Activated naive CD8-positive, alpha-beta T cell treated with anti-CD3 and anti-CD28 coated beads, Interleukin-2, amount 10 ng/mL, durations not matched to agents 7 days and 5 days (primary cell): Measurements from ENCODE around the gene NYNRIN. TPM values are rescaled to one million over a fixed set of nuclear protein-coding genes. Genes with fewer than 3 reads are reported as not detected.

ENCODE experiments used
- ATAC-seq: fragments of 150-1000 bp; cut with Tn5 transposase; one replicate; pipeline ENCODE4 v1.10.0; 2021; ENCODE audit warnings: low read depth, moderate library complexity
- POLR2A ChIA-PET: fragments of 350-600 bp; sonication (Branson Sonifier 250); formaldehyde crosslinking; loops from one replicate; lab custom pipeline; 2021; ENCODE audit warnings: antibody characterized with exemption; lab: Charles Lee
- DNase-seq: peaks from one replicate; pipeline ENCODE4 v3.0.0; 2021
- H3K27ac Mint-ChIP-seq: one replicate; pipeline ENCODE4 v1.8.0; 2022; ENCODE audit warnings: mild to moderate bottlenecking, mixed read lengths
- H3K27me3 Mint-ChIP-seq: one replicate; pipeline ENCODE4 v1.8.0; 2022; ENCODE audit warnings: mild to moderate bottlenecking, moderate library complexity, mixed read lengths
- H3K36me3 Mint-ChIP-seq: one replicate; pipeline ENCODE4 v1.8.0; 2021; ENCODE audit warnings: mild to moderate bottlenecking, mixed read lengths
- H3K4me1 Mint-ChIP-seq: one replicate; pipeline ENCODE4 v1.8.0; 2021; ENCODE audit warnings: mixed read lengths
- H3K4me3 Mint-ChIP-seq: one replicate; pipeline ENCODE4 v1.8.0; 2022; ENCODE audit warnings: mild to moderate bottlenecking, moderate library complexity, mixed read lengths
- H3K9me3 Mint-ChIP-seq: one replicate; pipeline ENCODE4 v1.8.0; 2021; ENCODE audit warnings: mixed read lengths
- total RNA-seq, 2 experiments: library from RNA; stranded (reverse); gene quantifications; one replicate each; pipeline ENCODE4 v1.2.3, GENCODE V29; 2021

Gene NYNRIN
- total RNA-seq, 2 experiments from 2014 or later: 0.34 to 0.42 TPM

GRCh38 chr14:24415421-24416253 lies 16.8 kb downstream of the NYNRIN start:
- DNase-seq (no peak), ATAC-seq (no peak)
- no peaks in the 10 kb centered on the region for H3K4me1 Mint-ChIP-seq
- H3K9me3 Mint-ChIP-seq: no peaks in the 10 kb centered on the region
- peaks cover 17% of the 10 kb centered on the region for H3K27me3 Mint-ChIP-seq
- H3K27ac Mint-ChIP-seq: no peak overlapping the region
- POLR2A ChIA-PET: no interaction called here
- no peak overlapping the region for H3K4me3 Mint-ChIP-seq
- no peaks in the 10 kb centered on the region for H3K36me3 Mint-ChIP-seq

- DNase-seq: no peak
- Mint-ChIP-seq H3K27ac (no peak overlapping the region), H3K27me3 (peaks cover 18% of the 10 kb centered on the region), H3K36me3 (no peaks in the 10 kb centered on the region), H3K4me1 (no peaks in the 10 kb centered on the region), H3K9me3 (no peaks in the 10 kb centered on the region), H3K4me3 (no peak overlapping the region)
- POLR2A ChIA-PET: no interaction called here
- no peak for ATAC-seq
Measured at GRCh38 chr14:24416254-24416931, 17.6 kb downstream of the NYNRIN start.

DNA sequence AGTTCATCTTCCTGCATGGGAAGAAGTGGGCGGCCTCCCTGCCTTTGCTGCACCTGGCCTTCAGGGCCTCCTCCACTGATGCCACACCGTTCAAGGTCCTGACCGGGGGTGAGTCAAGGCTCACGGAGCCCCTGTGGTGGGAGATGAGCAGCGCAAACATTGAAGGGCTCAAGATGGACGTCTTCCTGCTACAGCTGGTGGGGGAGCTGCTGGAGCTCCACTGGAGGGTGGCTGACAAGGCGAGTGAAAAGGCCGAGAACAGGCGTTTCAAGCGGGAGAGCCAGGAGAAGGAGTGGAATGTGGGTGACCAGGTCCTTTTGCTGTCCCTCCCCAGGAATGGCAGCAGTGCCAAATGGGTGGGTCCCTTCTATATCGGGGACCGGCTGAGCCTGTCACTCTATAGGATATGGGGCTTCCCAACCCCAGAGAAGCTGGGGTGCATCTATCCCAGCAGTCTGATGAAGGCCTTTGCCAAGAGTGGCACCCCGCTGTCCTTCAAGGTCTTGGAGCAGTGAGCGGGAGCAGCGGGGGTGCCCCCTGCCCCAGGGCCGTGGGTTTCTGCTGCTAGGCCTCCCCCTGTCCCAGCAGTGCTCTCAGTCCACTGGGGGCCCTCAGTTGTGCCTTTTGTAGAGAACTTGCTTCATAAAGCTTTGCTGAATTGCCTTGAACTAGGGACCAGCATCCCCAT lies 18.3 kb downstream of the NYNRIN start:
- H3K36me3 Mint-ChIP-seq: no peaks in the 10 kb centered on the region
- no peak for ATAC-seq
- H3K9me3 Mint-ChIP-seq: no peaks in the 10 kb centered on the region
- H3K4me3 Mint-ChIP-seq: no peak overlapping the region
- peaks cover 18% of the 10 kb centered on the region for H3K27me3 Mint-ChIP-seq
- no peak overlapping the region for H3K27ac Mint-ChIP-seq
- DNase-seq: no peak
- POLR2A ChIA-PET: interaction anchor here (1.2 kb wide), 1 partner anchor 13 kb away, joined by 5 read pairs; the partner anchor contains the start of gene KHNYN
- H3K4me1 Mint-ChIP-seq: no peaks in the 10 kb centered on the region

GRCh38 chr14:24417832-24418491 lies 19.2 kb downstream of the NYNRIN start:
- no peaks in the 10 kb centered on the region for H3K36me3 Mint-ChIP-seq
- H3K27me3 Mint-ChIP-seq: peaks cover 18% of the 10 kb centered on the region
- DNase-seq (no peak), ATAC-seq (no peak)
- H3K9me3 Mint-ChIP-seq: no peaks in the 10 kb centered on the region
- POLR2A ChIA-PET: interaction anchor here (1.2 kb wide), 2 partner anchors 11 to 12 kb away, joined by 3 to 5 read pairs; partner anchors contain the start of gene KHNYN
- no peak overlapping the region for H3K4me3 Mint-ChIP-seq
- H3K27ac Mint-ChIP-seq: no peak overlapping the region
- no peaks in the 10 kb centered on the region for H3K4me1 Mint-ChIP-seq

DNA sequence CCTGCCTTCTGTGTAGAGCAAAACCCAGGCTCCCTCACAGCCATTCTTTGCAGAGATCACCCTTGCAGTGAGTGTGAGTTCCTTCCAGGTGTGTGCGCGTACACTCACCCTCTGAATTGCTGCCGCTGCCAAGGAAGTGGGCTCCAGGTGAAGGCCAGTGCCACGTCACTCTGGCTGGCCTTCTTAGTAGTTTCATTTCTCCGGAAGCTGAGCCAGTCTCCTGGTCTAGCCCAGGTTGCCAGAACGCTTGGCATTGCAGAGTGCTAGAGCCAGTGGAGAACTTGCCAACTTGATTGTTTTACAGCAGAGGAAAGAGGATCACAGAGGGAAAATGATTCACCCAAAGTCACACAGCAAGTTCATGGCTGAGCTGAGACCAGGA lies 19.7 kb downstream of the NYNRIN start:
- no peaks in the 10 kb centered on the region for H3K9me3 Mint-ChIP-seq
- H3K27ac Mint-ChIP-seq: no peak overlapping the region
- DNase-seq: no peak
- no peak overlapping the region for H3K4me3 Mint-ChIP-seq
- no peaks in the 10 kb centered on the region for H3K36me3 Mint-ChIP-seq
- ATAC-seq: no peak
- no peaks in the 10 kb centered on the region for H3K4me1 Mint-ChIP-seq
- H3K27me3 Mint-ChIP-seq: peaks cover 18% of the 10 kb centered on the region
- POLR2A ChIA-PET: interaction anchor here (0.6 to 1.4 kb wide), 4 partner anchors 10 to 47 kb away, joined by 3 to 9 read pairs (median 4); partner anchors contain the start of gene KHNYN

DNA sequence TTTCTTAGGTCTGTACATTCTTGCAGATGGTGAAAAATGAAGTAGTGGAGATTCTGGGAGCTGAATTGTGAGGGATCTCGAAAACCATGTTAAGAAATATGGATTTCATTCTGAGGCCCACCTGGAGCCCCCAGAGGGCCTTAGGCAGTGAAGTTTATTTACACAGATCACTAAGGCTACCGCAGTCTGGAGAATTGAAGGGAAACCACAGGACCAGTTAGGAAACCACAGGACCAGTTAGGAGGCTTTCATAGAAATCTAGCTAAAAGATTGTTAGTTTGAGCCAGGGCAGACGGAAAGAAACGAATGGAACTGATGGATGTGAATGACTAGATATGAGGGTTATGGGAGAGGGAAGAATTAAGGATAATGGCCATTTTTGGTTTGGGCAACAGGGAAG lies 23.5 kb downstream of the NYNRIN start:
- H3K4me3 Mint-ChIP-seq: no peak overlapping the region
- DNase-seq (no peak), ATAC-seq (no peak)
- H3K36me3 Mint-ChIP-seq: peaks cover 1% of the 10 kb centered on the region
- POLR2A ChIA-PET: interaction anchor here (1.2 kb wide), 1 partner anchor 9 kb away, joined by 3 read pairs; no protein-coding TSS in a partner anchor
- H3K27ac Mint-ChIP-seq: no peak overlapping the region
- H3K27me3 Mint-ChIP-seq: peaks cover 13% of the 10 kb centered on the region
- H3K9me3 Mint-ChIP-seq: no peaks in the 10 kb centered on the region
- H3K4me1 Mint-ChIP-seq: peaks cover 19% of the 10 kb centered on the region

DNA sequence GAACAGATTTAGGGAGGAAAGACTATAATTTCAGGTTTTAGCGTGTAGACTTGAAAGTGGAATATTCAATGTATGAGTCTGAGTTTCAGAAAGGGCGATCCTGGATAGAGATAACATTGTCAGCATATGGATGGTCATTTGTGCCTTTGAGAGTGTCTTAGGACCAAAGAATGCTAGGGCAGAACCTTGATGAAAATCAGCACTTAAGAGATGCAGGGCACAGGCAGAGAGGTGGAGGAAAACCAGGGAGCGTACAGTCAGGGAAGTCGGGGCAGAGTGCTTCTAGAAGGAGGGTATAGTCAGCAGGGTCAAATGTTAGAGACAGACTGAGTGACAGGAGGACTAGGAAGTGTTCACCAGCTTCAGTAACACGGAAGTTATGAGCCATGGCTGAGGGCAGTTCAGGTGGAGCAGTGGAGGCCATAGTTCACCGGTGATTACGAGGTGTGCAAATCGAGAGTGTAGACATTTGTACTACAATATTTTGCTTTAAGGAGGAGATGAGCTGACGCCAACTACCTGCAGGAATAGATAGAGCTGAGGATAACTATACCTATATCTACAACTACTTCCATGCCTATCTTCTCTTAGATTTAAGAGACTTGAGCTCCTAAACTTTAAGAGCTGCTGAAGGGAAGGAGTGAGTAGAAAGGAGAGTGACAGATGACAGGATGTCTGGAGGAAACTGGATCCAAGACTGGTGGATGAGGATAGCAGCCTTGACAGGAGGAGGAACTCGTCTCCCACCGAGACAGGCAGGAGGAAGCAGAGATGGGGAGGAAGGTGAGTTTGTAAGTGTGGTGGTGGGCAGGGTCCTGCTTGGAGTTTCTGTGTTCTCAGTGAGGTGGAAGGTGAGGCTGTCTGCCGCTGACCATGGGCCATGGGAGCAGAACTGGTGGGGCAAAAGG lies 24.1 kb downstream of the NYNRIN start:
- Mint-ChIP-seq H3K27me3 (peaks cover 13% of the 10 kb centered on the region), H3K4me1 (peaks cover 21% of the 10 kb centered on the region), H3K9me3 (no peaks in the 10 kb centered on the region), H3K27ac (no peak overlapping the region), H3K4me3 (no peak overlapping the region), H3K36me3 (peaks cover 1% of the 10 kb centered on the region)
- ATAC-seq (no peak), DNase-seq (no peak)
- POLR2A ChIA-PET: interaction anchor here (1.2 kb wide), 2 partner anchors 8 to 89 kb away, joined by 3 read pairs; no protein-coding TSS in a partner anchor

DNA sequence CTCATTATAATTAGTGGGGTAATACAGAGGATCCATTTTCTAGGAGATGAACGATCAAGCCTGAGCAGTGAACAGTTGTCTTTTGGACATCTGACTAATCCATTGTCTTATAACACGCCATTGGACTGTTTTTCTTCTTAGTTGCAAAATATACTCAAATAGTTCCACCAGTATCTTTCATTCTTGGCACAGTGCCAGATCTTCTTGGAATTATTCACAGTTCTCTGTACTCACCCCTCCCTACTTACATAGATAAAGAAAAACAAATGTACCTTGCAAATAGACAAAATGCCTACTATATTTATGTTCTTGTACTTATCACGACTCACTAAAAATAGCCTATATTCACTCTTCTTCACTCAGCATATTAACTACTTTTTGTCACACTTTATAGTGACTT lies 26.9 kb downstream of the NYNRIN start:
- DNase-seq (no peak), ATAC-seq (no peak)
- H3K27me3 Mint-ChIP-seq: peaks cover 2% of the 10 kb centered on the region
- no peak overlapping the region for H3K27ac Mint-ChIP-seq
- no peak overlapping the region for H3K4me3 Mint-ChIP-seq
- H3K4me1 Mint-ChIP-seq: peaks cover 29% of the 10 kb centered on the region
- H3K36me3 Mint-ChIP-seq: peaks cover 1% of the 10 kb centered on the region
- no peaks in the 10 kb centered on the region for H3K9me3 Mint-ChIP-seq
- POLR2A ChIA-PET: interaction anchor here (1.0 to 1.4 kb wide), 2 partner anchors 27 to 91 kb away, joined by 3 to 5 read pairs; partner anchors contain the start of genes ADCY4 and NYNRIN

- peak overlapping the region; percentile 62 for H3K27ac Mint-ChIP-seq
- H3K9me3 Mint-ChIP-seq: no peaks in the 10 kb centered on the region
- DNase-seq: no peak
- POLR2A ChIA-PET: no interaction called here
- peaks cover 33% of the 10 kb centered on the region for H3K4me1 Mint-ChIP-seq
- H3K36me3 Mint-ChIP-seq: peaks cover 1% of the 10 kb centered on the region
- ATAC-seq: no peak
- no peak overlapping the region for H3K4me3 Mint-ChIP-seq
- H3K27me3 Mint-ChIP-seq: peaks cover under 1% of the 10 kb centered on the region
Measured at GRCh38 chr14:24426150-24426911, 27.5 kb downstream of the NYNRIN start.

DNA sequence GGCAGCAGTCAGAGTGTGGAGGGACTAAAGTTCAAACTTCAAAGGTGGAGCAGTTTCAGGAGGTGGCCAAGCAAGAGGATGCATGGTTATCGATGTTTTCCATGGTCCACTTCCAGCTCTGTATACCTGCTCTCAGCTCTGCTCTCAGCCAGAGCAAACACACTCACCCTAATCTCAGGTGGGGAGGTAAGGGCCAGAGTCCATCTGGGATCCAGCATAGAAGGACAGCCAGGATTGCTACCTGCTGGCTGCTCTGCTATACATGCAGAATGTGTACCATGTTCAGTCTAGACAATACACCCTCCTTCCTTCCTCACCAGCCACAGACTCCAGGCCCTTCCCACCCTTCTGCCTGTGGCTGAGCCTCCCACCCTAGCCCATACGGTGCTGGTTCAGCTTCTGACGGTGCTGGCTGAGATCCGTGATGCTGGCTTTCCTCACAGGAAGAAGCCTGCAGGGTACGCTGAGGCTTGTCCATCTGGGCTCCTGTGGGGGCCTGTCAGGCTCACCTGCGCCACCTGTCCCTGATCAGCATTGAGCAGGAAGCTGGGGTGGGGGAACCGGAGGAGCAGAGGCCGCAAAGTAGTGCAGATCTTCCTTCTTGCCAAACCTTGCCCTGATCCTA lies 28.2 kb downstream of the NYNRIN start:
- Mint-ChIP-seq H3K27me3 (no peaks in the 10 kb centered on the region), H3K36me3 (peaks cover 4% of the 10 kb centered on the region), H3K27ac (peak overlapping the region; percentile 62), H3K9me3 (no peaks in the 10 kb centered on the region), H3K4me3 (no peak overlapping the region), H3K4me1 (peaks cover 39% of the 10 kb centered on the region)
- POLR2A ChIA-PET: interaction anchor here (5.1 to 5.3 kb wide), 2 partner anchors 95 to 115 kb away, joined by 30 to 135 read pairs; partner anchors contain the start of genes ADCY4, LTB4R and LTB4R2
- ATAC-seq (no peak), DNase-seq (no peak)
